Esophagus squamous epithelium (tissue), 4 donors: ENCODE results near the gene IDUA.

ENCODE experiments used
- CTCF ChIP-seq, 6 experiments: fragments of 450-650 bp in 4 of 6; fragments of 200-600 bp in 2 of 6; sonication (generic) in 2 of 6; IDR thresholded peaks; one replicate each; pipeline ENCODE4 v1.5.1; 2016 to 2019; ENCODE audit warnings: antibody characterized with exemption in 6 of 6, mild to moderate bottlenecking in 4 of 6, moderate library complexity in 4 of 6
- POLR2A ChIP-seq, 4 donors: fragments of 450-650 bp; IDR thresholded peaks; one replicate each; pipeline ENCODE4 v1.6.1; 2017; ENCODE audit warnings: antibody characterized with exemption in 4 of 4, mild to moderate bottlenecking in 4 of 4, moderate library complexity in 3 of 4

- TF ChIP-seq POLR2A (IDR thresholded peaks at IDR 0.05) (no peak), CTCF (IDR thresholded peaks at IDR 0.05) (no peak)
Observed at GRCh38 chr4:968221-968620, 18.6 kb upstream of the IDUA start.
